HUES64 (cell line): ENCODE data around the gene TTC22.

Experiments used
- H3K27ac ChIP-seq: 2 replicates; pipeline ENCODE4 v1.7.0; 2013; ENCODE audit warnings: low read depth, low read length, inconsistent platforms
- H3K27me3 ChIP-seq: 2 replicates; pipeline ENCODE4 v1.6.1; 2013; ENCODE audit warnings: mild to moderate bottlenecking, low read length; ENCODE audit not compliant: insufficient read depth
- H3K36me3 ChIP-seq: 2 replicates; pipeline ENCODE4 v1.6.1; 2013; ENCODE audit warnings: mild to moderate bottlenecking, low read length; ENCODE audit not compliant: insufficient read depth
- H3K4me1 ChIP-seq: 2 replicates; pipeline ENCODE4 v1.6.1; 2013; ENCODE audit warnings: mild to moderate bottlenecking, low read length, moderate library complexity; ENCODE audit not compliant: insufficient read depth
- H3K4me3 ChIP-seq: 2 replicates; pipeline ENCODE4 v1.5.1; 2013; ENCODE audit warnings: mild to moderate bottlenecking, low read length, moderate library complexity
- H3K9ac ChIP-seq: 2 replicates; pipeline ENCODE4 v1.6.1; 2013; ENCODE audit warnings: mild to moderate bottlenecking, low read depth, low read length
- H3K9me3 ChIP-seq: 2 replicates; pipeline ENCODE4 v1.6.1; 2013; ENCODE audit warnings: low read depth, low read length; ENCODE audit not compliant: insufficient read depth
- WGBS: fragments of 150-250, 120-280 bp; methylation state at CpG from one replicate; pipeline ENCODE4 v1.1.7; 2013; ENCODE audit warnings: missing lambda C conversion rate; 5-methylcytosine and 5-hydroxymethylcytosine counted together

Gene TTC22

GRCh38 chr1:54842963-54843362 is 41.8 kb upstream of the TTC22 start:
- no peaks in the 10 kb centered on the region for H3K4me1 ChIP-seq
- H3K9ac ChIP-seq, result no peak overlapping the region
- H3K27ac ChIP-seq, result no peak overlapping the region
- H3K9me3 ChIP-seq, result no peaks in the 10 kb centered on the region
- WGBS, result 73% methylated on average over 9 of the region's 9 CpGs
- peaks cover 12% of the 10 kb centered on the region for H3K36me3 ChIP-seq
- H3K4me3 ChIP-seq, result no peak overlapping the region
- H3K27me3 ChIP-seq, result no peaks in the 10 kb centered on the region

GRCh38 chr1:54842206-54842915 is 41.2 kb upstream of the TTC22 start:
- Histone ChIP-seq H3K36me3 (peaks cover 6% of the 10 kb centered on the region; the same call in 1 of the 2 replicates), H3K9ac (no peak overlapping the region), H3K9me3 (no peaks in the 10 kb centered on the region), H3K27ac (no peak overlapping the region), H3K4me1 (no peaks in the 10 kb centered on the region), H3K4me3 (no peak overlapping the region), H3K27me3 (no peaks in the 10 kb centered on the region)
- 94% methylated on average over 10 of the region's 10 CpGs for WGBS

- H3K4me3 ChIP-seq, result no peak overlapping the region
- H3K27ac ChIP-seq, result no peak overlapping the region
- H3K9me3 ChIP-seq, result no peaks in the 10 kb centered on the region
- no peak overlapping the region for H3K9ac ChIP-seq
- WGBS, result 44% methylated on average over 2 of the region's 2 CpGs
- no peaks in the 10 kb centered on the region for H3K4me1 ChIP-seq
- H3K36me3 ChIP-seq, result no peaks in the 10 kb centered on the region
- no peaks in the 10 kb centered on the region for H3K27me3 ChIP-seq
Observed at GRCh38 chr1:54839824-54840223, 38.7 kb upstream of the TTC22 start.

- Histone ChIP-seq H3K36me3 (no peaks in the 10 kb centered on the region), H3K4me3 (no peak overlapping the region), H3K9me3 (no peaks in the 10 kb centered on the region), H3K27me3 (no peaks in the 10 kb centered on the region), H3K4me1 (no peaks in the 10 kb centered on the region), H3K27ac (no peak overlapping the region), H3K9ac (no peak overlapping the region)
- 88% methylated on average over 4 of the region's 5 CpGs for WGBS
Observed at GRCh38 chr1:54838565-54839180, 37.5 kb upstream of the TTC22 start.

DNA sequence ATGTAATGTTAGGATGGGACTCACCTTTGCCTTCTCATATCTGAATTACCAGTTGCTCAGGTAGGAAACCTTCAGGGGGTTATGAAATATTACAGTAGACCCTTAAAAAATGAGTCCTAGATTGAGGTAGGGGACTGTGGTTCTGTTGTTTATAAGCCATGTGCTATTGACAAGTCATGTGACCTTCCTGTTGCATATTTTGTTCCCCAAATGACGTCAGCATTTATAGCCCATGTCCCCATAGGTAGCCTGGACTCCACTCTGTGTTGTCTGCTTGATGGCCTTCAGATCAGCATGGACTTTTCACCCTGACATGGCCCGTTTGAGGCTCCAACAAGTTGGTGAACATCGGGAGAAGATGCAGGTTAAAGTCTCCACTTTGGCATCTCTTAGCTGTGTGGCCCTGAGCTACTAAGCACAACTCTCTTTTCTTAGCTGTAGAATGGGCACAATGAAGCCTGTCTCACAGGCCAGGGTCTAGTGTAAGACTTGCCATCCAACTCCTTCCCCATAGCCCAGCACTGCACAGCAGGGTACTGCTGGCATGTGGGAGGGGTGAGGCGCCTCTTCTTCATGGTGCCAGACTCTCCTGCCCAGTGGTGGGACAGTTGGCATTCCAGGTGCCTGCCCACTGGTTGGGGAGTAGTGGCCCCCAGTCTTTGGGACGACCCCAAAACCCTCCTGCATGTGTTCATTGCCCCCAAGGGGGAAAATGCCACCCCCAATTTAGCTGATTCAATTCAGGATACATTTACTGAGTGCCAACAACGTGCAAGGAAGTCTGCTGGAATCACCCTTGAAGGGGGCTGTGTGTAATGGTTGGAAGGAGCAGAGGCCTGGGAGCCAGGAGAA is 36.1 kb upstream of the TTC22 start:
- H3K9ac ChIP-seq, result no peak overlapping the region
- no peaks in the 10 kb centered on the region for H3K27me3 ChIP-seq
- 86% methylated on average over 5 of the region's 6 CpGs for WGBS
- no peaks in the 10 kb centered on the region for H3K36me3 ChIP-seq
- no peak overlapping the region for H3K27ac ChIP-seq
- no peaks in the 10 kb centered on the region for H3K9me3 ChIP-seq
- no peak overlapping the region for H3K4me3 ChIP-seq
- no peaks in the 10 kb centered on the region for H3K4me1 ChIP-seq

GRCh38 chr1:54836594-54836993 is 35.5 kb upstream of the TTC22 start:
- Histone ChIP-seq H3K9me3 (no peaks in the 10 kb centered on the region), H3K36me3 (no peaks in the 10 kb centered on the region), H3K9ac (no peak overlapping the region), H3K27me3 (no peaks in the 10 kb centered on the region), H3K4me3 (no peak overlapping the region), H3K27ac (no peak overlapping the region), H3K4me1 (no peaks in the 10 kb centered on the region)
- 90% methylated on average over 8 of the region's 8 CpGs for WGBS

- Histone ChIP-seq H3K27me3 (no peaks in the 10 kb centered on the region), H3K9ac (no peak overlapping the region), H3K36me3 (no peaks in the 10 kb centered on the region), H3K4me1 (no peaks in the 10 kb centered on the region), H3K9me3 (no peaks in the 10 kb centered on the region), H3K27ac (no peak overlapping the region), H3K4me3 (no peak overlapping the region)
- 81% methylated on average over 2 of the region's 5 CpGs for WGBS
Observed at GRCh38 chr1:54835970-54836369, 34.8 kb upstream of the TTC22 start.

GRCh38 chr1:54835131-54835898 is 34.2 kb upstream of the TTC22 start:
- Histone ChIP-seq H3K9me3 (no peaks in the 10 kb centered on the region), H3K27me3 (no peaks in the 10 kb centered on the region), H3K36me3 (no peaks in the 10 kb centered on the region), H3K4me3 (no peak overlapping the region), H3K27ac (no peak overlapping the region), H3K4me1 (no peaks in the 10 kb centered on the region), H3K9ac (no peak overlapping the region)
- 89% methylated on average over 6 of the region's 6 CpGs for WGBS

DNA sequence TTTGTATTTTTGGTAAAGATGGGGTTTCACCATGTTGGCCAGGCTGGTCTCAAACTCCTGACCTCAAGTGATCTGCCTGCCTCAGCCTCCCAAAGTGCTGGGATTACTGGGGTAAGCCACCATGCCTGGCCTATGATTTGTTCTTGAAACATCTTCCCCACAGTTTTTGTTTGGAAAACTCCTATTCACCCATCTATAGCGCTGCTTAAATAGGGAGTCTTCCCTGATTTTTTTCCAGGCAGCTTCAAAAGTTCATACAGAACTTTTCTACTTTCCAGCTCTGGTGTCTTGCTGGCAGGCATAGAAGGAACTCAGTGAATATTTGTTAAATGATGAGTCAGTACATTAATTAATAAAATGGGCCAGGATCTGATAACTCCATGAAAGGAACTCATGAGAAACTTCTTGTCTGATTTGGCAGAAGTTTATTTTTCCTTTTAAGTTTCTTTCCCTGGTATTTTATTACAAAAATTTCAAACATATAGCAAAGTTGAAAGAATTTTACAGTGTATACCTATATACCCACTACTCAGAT is 33.0 kb upstream of the TTC22 start:
- Histone ChIP-seq H3K4me1 (no peaks in the 10 kb centered on the region), H3K36me3 (no peaks in the 10 kb centered on the region), H3K9me3 (no peaks in the 10 kb centered on the region), H3K9ac (no peak overlapping the region), H3K27me3 (no peaks in the 10 kb centered on the region), H3K4me3 (no peak overlapping the region), H3K27ac (no peak overlapping the region)
- 96% methylated on average over 1 of the region's 1 CpG for WGBS

GRCh38 chr1:54833121-54833520 is 32.0 kb upstream of the TTC22 start:
- H3K9ac ChIP-seq, result no peak overlapping the region

More at GRCh38 chr1:54833121-54833520, 32.0 kb upstream of the TTC22 start:
- Histone ChIP-seq H3K36me3 (no peaks in the 10 kb centered on the region), H3K9me3 (no peaks in the 10 kb centered on the region; the same call in 1 of the 2 replicates), H3K27me3 (no peaks in the 10 kb centered on the region), H3K4me1 (no peaks in the 10 kb centered on the region), H3K4me3 (no peak overlapping the region), H3K27ac (no peak overlapping the region)
- WGBS, result 92% methylated on average over 7 of the region's 9 CpGs
